ENCODE results near the gene TGFBI. TPM values are rescaled to one million over a fixed set of nuclear protein-coding genes. Genes with fewer than 3 reads are reported as not detected.

TGFBI gene
- polyA plus RNA-seq, 4 donors = 216 to 843 (median 339) TPM

DNA sequence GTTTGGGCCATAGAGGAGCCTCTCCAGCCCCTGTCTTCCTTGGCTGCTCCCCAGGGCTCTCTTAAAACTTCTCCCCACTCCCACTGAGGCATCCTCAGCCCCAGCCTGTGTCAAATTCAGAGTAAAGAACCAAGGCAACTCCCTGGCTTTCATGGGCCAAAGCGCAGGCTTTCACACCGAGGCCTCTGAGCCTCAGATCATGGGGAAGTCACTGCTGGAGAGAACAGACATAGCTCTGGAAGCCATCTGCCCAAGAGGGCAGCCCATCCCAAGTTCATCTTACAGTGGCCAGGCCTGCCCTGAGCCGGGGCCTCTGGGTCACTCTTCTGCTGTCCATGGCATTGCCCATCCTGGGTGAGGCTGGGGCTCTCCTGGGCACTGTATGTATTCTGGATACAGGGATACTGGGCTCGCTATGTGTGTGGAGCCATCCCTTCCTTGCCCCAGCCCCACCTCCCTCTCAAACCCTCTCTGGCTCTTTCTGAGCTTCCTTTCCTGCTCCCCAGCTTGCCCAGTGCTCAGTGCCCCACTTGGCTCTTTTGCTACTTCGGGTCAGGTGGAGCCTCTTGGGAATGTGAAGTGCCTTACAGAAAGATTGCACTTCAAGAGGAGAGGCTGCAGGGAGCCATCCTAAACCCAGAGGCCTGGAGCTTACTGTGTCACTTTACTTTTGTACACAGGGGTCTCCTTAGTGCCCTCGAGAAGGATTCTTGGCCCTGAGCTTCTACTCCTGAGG is 33.0 kb downstream of the TGFBI start:
- DNase-seq (ENCODE audit: low read depth in 4 of 4, low spot score in 3 of 4) = no peak

DNA sequence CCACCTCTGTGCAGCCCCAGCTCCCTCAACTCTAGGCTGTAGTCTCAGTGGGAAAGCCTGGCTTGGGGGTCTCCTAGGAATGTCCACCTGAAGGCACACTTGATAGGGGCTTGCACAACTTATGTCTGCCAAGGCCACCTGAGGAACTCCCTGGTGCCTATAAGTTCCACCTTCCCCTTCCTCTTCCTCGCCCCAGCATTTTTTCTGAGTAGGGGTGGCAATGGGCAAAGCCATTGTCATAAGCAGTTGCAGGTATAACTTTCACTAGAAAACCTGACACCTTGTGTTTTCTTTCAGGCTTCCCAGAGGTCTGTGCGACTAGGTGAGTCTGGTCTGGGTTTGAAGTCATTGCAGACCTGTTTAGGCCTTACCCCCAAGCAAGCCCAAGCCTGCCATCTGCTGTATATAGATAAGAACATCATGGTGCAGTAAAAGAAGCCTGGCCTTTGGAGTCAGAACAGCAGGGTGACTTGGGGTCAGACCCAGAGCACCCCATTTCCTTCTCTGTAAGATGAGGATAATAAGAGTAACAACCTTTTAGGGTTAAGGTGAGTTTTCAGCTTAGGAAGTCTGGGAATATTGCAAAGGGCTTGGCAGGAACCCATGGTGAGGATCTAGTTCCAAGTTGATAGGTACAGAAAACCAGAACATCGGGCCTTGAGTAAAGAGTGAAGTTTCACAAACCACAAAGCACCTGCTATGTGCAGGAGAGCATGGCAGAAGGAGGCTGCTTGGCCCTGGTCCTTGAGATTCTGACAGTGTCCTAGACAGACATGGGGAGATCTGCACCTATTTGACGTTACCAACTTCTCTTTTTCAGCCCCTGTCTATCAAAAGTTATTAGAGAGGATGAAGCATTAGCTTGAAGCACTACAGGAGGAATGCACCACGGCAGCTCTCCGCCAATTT is 33.8 kb downstream of the TGFBI start:
- no peak for DNase-seq (ENCODE audit: low read depth in 4 of 4, low spot score in 3 of 4)

- DNase-seq (ENCODE audit: low read depth in 4 of 4, low spot score in 3 of 4) = no peak
These were observed 35.1 kb downstream of the TGFBI start for GRCh38 chr5:136063778-136064465.

DNA sequence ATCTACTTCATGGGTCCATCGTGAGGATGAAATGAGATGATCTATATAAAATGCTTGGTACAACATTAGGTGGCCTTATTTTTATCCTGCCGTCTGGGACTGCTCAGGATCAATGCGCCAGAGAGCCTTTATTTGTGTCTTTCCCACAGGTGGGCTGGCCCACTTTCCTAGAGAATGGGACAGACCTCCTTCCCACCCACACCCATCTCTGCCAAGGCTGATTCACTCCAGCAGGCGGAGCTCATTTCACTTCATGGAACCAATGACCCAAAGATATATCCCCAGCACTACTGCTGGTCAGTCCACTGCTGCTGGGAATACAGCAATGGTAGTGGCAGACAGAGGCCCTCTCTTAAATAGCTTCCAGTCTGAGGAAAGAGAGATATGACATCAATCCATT is 35.7 kb downstream of the TGFBI start:
- no peak for DNase-seq (ENCODE audit: low read depth in 4 of 4, low spot score in 3 of 4)

GRCh38 chr5:136065588-136065987 is 36.8 kb downstream of the TGFBI start:
- DNase-seq (ENCODE audit: low read depth in 4 of 4, low spot score in 3 of 4) = no peak

GRCh38 chr5:136066661-136067271 is 38.0 kb downstream of the TGFBI start:
- no peak for DNase-seq (ENCODE audit: low read depth in 4 of 4, low spot score in 3 of 4)

- DNase-seq (ENCODE audit: low read depth in 4 of 4, low spot score in 3 of 4) = no peak
These were observed 38.6 kb downstream of the TGFBI start for GRCh38 chr5:136067422-136067821.

GRCh38 chr5:136070486-136071285 is 41.9 kb downstream of the TGFBI start:
- DNase-seq (ENCODE audit: low read depth in 4 of 4, low spot score in 3 of 4) = no peak

DNA sequence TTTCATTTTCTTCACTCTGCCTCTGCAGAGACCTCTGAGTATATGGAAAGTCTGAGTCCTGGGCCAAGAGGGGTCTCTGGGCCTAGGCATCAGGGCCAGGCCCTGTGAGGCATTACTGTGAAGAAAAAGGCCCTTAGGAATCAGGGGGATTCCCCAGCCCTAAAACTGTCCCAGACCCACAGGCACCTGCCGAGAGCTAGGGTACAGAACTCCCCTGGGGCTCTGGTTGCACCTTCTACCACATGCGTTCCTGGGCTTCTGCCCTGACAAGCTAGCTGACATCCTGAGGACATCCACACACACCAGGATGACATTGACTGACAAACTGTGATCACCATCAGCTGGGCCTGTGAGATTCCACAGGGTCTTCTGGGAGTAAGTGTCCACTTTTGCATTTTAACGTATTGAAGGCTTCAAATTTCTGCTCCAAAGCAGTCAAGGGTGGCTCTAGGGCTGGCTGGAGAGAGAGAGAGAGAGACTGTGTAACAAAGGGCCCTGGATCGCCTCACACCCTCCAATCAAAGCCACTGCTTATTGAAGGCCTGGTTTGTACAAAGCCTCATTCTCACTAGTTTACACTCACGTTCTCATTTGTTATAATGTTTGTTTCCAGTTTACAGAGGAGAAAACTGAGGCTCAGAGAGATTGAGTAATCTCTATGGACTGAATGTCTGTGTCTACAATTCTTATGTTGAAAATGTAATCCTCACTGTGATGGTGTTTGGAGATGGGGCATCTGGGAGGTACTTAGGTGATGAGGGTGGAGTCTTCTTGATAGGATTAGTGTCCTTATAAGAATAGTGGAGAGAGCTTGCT is 45.1 kb downstream of the TGFBI start:
- no peak for DNase-seq (ENCODE audit: low read depth in 4 of 4, low spot score in 3 of 4)

- no peak for DNase-seq (ENCODE audit: low read depth in 4 of 4, low spot score in 3 of 4)
These were observed 46.7 kb downstream of the TGFBI start for GRCh38 chr5:136075466-136075891.

- DNase-seq (ENCODE audit: low read depth in 4 of 4, low spot score in 3 of 4) = no peak
These were observed 47.3 kb downstream of the TGFBI start for GRCh38 chr5:136076067-136076466.

- DNase-seq (ENCODE audit: low read depth in 4 of 4, low spot score in 3 of 4) = no peak
These were observed 48.2 kb downstream of the TGFBI start for GRCh38 chr5:136076881-136077445.

DNA sequence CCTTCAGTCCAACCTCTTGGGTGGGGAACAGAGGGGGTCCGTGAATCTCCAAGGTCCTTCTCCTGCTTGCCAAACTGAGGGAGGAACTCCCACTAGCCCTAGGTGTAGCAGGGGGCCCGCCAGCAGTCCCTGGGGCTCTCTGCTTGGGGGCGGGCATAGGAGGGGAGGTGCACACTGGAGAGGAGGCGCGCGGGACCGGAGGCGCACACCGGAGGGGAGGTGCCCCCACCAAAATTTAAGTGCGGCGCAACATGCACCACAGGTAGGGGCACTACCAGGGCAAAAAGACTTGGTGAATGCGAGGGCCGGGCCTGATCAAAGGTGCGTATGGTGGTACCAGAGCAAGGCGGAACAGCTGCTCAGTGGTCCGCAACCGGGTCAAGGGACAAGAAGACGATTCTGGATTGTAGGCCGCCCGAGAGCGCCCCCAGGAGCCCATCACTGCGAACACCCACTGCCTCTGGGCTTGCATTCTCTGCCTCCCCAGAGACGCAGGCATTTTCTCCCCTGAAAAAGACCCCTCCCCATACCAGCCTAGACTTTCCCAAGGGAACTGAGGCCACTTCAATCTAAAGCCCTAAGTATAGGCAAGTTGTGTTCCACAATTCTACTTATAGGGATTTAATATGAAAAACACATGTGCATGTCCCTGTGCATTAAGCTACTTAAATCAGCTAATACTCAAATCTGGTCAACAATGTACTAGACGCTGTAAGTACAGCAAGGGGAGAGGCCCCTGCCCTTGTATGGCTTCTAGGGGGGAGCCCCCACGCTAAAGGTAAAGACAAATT is 50.6 kb downstream of the TGFBI start:
- DNase-seq (ENCODE audit: low read depth in 4 of 4, low spot score in 3 of 4) = no peak

- DNase-seq (ENCODE audit: low read depth in 4 of 4, low spot score in 3 of 4) = no peak
These were observed 51.3 kb downstream of the TGFBI start for GRCh38 chr5:136080113-136080482.

- DNase-seq (ENCODE audit: low read depth in 4 of 4, low spot score in 3 of 4) = peak; percentile 66 to 88 (median 76)
These were observed 51.9 kb downstream of the TGFBI start for GRCh38 chr5:136080483-136081216.

DNA sequence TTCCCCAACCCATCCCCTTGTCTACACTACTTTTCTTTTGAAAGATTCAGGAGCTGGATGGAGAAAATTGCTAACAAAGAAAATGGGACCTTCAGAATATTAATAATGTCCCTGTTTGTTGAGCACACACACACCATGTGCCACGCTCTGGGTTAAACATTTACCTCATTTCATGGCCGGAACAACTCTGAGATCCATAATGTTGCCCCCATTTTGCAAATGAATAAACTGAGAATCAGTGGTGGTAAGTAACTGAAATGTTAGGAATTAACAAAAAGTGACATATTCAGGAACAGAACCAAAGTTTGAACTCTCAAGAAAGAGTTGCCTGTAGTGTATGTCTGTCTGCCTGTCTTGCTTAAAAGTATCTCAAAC is 52.4 kb downstream of the TGFBI start:
- no peak for DNase-seq (ENCODE audit: low read depth in 4 of 4, low spot score in 3 of 4)
